ENCODE measurements around the gene CLN6.
"Not testable (repeated sequence)": the region's sequence is repeated elsewhere in the genome, so short reads cannot be mapped to it uniquely, and the experiment has no call there.

CLN6 gene

GRCh38 chr15:68220967-68221366 is 8.6 kb downstream of the CLN6 start:
- TF ChIP-seq POLR2A (IDR thresholded peaks at IDR 0.05; ENCODE audit: low read length) (no peak), GATA1 (IDR thresholded peaks at IDR 0.05; ENCODE audit: low read depth, low read length) (no peak)
- no peak for DNase-seq

- no peak for DNase-seq
- TF ChIP-seq POLR2A (IDR thresholded peaks at IDR 0.05; ENCODE audit: low read length) (no peak), GATA1 (IDR thresholded peaks at IDR 0.05; ENCODE audit: low read depth, low read length) (no peak)
Measured at GRCh38 chr15:68220489-68220888, 9.0 kb downstream of the CLN6 start.

GRCh38 chr15:68218847-68219798 is 10.4 kb downstream of the CLN6 start:
- no peak for TF ChIP-seq POLR2A (IDR thresholded peaks at IDR 0.05; ENCODE audit: low read length)
- TF ChIP-seq GATA1 (IDR thresholded peaks at IDR 0.05; ENCODE audit: low read depth, low read length) = no peak
- no peak for DNase-seq

DNA sequence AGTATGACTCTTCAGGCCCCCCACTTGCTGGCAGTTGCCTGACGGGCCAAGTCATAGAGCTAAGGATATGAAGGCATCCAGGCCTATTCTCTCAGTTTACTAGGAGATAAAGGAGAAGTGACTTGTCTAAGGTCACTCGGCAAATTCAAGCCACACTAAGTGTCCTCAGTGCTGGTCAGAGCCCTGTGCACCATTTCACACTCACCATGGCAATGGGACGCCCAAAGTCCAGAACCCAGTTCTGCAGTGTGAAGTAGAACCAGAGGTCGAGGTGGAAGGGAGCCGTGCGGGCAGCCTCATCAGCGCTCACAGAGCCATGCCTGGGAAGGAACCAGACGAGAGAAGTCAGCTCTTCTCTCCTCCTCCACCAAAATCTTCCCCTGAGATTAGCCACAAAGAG is 11.2 kb downstream of the CLN6 start:
- TF ChIP-seq GATA1 (IDR thresholded peaks at IDR 0.05; ENCODE audit: low read depth, low read length) (no peak), POLR2A (IDR thresholded peaks at IDR 0.05; ENCODE audit: low read length) (no peak)
- DNase-seq = no peak

GRCh38 chr15:68217341-68217740 is 12.2 kb downstream of the CLN6 start:
- TF ChIP-seq GATA1 (IDR thresholded peaks at IDR 0.05; ENCODE audit: low read depth, low read length) = no peak
- no peak for TF ChIP-seq POLR2A (IDR thresholded peaks at IDR 0.05; ENCODE audit: low read length)
- DNase-seq = no peak

- TF ChIP-seq POLR2A (IDR thresholded peaks at IDR 0.05; ENCODE audit: low read length) = no peak
Measured at GRCh38 chr15:68214838-68215254, 14.7 kb downstream of the CLN6 start.

DNA sequence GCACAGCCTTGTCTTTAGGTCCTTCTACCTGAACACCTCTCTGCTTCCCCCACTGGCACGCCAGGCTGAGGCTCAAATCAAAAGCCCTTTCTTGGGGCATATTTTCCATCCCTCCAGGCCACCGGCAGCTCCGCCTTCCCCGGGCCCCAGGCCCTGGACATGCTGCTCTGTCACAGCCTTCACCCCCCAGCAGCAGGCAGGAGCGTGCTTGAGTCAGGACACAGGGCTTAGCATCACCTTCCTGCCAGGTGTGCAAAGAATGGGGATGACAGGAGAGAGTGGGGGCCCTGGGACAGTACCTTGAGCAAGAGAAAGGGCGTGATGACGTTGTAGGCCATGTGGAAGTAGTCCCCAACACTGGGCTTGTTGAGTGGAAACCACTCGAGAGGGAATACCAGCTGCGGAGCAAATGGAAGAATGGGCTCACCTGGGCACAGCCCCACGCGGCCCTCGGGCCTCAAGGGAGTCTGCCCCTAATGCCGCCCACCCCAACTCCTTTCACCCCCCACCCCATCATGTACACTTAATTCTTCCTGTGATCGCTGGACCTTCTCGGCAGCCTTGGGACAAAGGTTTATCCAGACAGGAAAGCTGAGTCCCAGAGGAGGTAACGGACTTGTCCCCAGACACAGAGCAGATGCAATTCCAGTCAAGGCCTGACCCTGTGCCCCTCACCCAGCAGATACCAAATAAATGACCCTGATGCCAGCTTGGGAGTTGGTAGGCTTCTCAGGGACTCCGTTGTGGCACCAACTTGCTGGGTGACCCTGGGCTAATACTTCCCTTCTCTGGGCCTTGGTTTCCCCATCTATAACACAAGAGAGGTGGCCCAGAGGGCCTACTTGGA is 15.3 kb downstream of the CLN6 start:
- TF ChIP-seq POLR2A (IDR thresholded peaks at IDR 0.05; ENCODE audit: low read length) (no peak), GATA1 (IDR thresholded peaks at IDR 0.05; ENCODE audit: low read depth, low read length) (no peak)
- DNase-seq = no peak

More at GRCh38 chr15:68214838-68215254, 14.7 kb downstream of the CLN6 start:
- DNase-seq = no peak

GRCh38 chr15:68213491-68213845 is 16.1 kb downstream of the CLN6 start:
- not testable (repeated sequence) for DNase-seq

GRCh38 chr15:68211656-68212320 is 17.7 kb downstream of the CLN6 start:
- no peak for DNase-seq
- no peak for TF ChIP-seq POLR2A (IDR thresholded peaks at IDR 0.05; ENCODE audit: low read length)
- no peak for TF ChIP-seq GATA1 (IDR thresholded peaks at IDR 0.05; ENCODE audit: low read depth, low read length)

DNA sequence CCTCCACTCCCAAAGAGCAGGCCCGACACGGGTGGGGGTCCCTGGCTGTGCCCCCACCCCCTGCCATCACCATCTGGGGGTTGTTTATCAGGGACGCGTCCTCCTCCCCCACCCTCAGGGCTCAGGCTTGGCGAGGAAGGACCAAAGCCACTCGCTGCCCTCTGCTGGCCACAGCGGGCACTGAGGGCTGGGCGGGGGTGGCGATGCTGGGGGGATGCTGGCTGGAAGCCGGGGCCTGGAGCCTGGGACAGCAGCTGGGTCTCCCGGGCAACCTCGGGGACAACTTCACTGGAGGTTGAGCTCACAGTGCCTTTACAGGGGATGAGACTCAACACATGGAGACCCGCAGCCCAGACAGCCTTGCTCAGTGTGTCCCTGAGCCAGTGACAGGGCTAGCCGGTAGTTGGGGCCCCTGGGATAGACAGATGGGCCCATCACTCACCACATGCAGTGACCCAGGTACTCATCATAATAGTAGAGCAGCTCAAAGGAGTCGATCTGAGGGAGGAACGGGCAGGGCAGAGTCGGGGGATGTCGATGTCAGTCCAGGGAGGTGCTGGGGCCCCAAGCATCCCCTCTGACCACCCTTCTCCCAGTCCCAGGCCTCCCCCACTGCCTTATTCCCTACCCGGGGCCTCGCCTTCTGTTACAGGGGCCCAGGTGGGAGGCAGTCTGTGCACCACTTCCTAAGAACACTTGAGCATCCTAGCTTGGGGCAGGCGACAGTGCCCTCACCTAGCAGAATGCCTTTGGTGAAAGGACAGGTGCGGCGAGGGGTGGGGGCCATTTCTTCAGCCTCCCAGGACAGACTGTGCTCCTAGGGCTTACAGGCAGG is 18.5 kb downstream of the CLN6 start:
- peak; percentile 41 to 61 for DNase-seq
- TF ChIP-seq POLR2A (IDR thresholded peaks at IDR 0.05; ENCODE audit: low read length) (no peak), GATA1 (IDR thresholded peaks at IDR 0.05; ENCODE audit: low read depth, low read length) (no peak)

- DNase-seq = no peak
- TF ChIP-seq GATA1 (IDR thresholded peaks at IDR 0.05; ENCODE audit: low read depth, low read length) = no peak
- no peak for TF ChIP-seq POLR2A (IDR thresholded peaks at IDR 0.05; ENCODE audit: low read length)
Measured at GRCh38 chr15:68210409-68210756, 19.1 kb downstream of the CLN6 start.

DNA sequence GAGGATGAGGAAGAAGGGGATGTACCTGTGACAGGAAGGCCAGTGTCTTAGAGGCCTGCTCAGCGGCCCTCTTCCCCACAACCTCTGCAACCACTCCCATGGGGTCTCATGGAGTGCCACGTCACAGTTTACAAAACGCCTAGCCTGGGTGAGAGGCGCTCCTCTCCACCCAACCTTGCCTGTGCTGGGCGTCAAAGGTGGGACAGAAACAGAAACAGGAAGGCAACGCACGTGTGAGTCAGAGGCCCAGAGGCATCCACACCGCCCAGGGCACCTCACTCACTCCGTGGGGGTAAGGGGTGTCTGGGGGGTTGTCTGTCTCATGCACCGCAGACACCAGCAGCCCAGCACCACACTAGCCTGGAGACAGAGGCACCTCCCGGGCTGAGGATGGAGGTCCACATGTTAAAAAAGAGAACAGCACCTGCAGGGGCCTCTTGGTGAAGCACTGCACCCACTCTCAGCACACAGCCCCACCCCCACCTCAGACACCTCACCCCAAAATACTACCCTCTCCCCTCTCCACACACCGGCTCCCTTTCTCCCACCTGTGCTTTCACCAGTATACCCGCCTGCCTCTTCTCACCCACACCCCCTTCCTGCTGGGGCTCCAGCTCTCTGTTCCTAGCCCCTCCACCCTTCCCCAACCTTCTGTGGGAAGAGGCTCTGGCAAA is 19.7 kb downstream of the CLN6 start:
- no peak for DNase-seq
- no peak for TF ChIP-seq GATA1 (IDR thresholded peaks at IDR 0.05; ENCODE audit: low read depth, low read length)

DNA sequence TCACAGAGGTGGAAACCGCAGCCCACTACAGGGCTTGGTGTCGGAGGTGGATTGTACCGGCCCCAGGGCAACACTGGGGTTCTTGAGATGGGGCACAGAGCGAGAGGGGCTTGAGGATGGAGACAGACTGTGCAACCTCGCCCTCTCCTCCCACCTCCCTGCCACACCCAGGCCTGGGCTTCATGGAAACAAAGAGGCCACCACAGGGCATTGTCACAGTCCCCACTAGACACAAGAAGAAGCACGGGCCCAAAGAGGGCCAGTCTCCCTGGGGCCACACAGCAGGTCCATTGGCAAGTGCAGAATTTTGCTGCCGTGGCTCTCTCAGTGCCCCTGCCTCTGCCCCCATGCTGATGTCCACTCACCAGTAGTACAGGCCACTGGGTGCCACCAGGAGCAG is 20.3 kb downstream of the CLN6 start:
- TF ChIP-seq GATA1 (IDR thresholded peaks at IDR 0.05; ENCODE audit: low read depth, low read length) = no peak
- TF ChIP-seq POLR2A (IDR thresholded peaks at IDR 0.05; ENCODE audit: low read length) = no peak
- DNase-seq = no peak

Data from erythroblast (primary cell).